IPS-18a (cell line): ENCODE measurements around the gene RPL27A.
A peak's percentile ranks its signal among the peaks of the same experiment; 100 is the strongest.

Source experiments
- H3K27ac ChIP-seq: one replicate; pipeline ENCODE4 v1.5.1; 2013; ENCODE audit warnings: low read length
- H3K27me3 ChIP-seq: one replicate; pipeline ENCODE4 v1.6.1; 2013; ENCODE audit warnings: mild to moderate bottlenecking, low read length; ENCODE audit not compliant: control insufficient read depth, insufficient read depth
- H3K36me3 ChIP-seq: one replicate; pipeline ENCODE4 v1.6.1; 2013; ENCODE audit warnings: low read depth, low read length; ENCODE audit not compliant: control insufficient read depth
- H3K4me1 ChIP-seq: one replicate; pipeline ENCODE4 v1.6.1; 2013; ENCODE audit warnings: low read depth, low read length; ENCODE audit not compliant: control insufficient read depth
- H3K4me3 ChIP-seq: one replicate; pipeline ENCODE4 v1.5.1; 2013; ENCODE audit warnings: low read length
- H3K9ac ChIP-seq: one replicate; pipeline ENCODE4 v1.6.1; 2013; ENCODE audit warnings: mild to moderate bottlenecking, low read length, moderate library complexity
- H3K9me3 ChIP-seq: one replicate; pipeline ENCODE4 v1.6.1; 2013; ENCODE audit warnings: low read depth, low read length; ENCODE audit not compliant: control insufficient read depth

Gene RPL27A

GRCh38 chr11:8682303-8683114 lies at the start of gene RPL27A, which contains the start of gene TRIM66:
Gene RPL27A, plus strand, starts transcription at chr11:8682792. Its CDS starts 22 bp downstream, at chr11:8682814.
Gene TRIM66, minus strand, starts transcription at chr11:8682665. Its CDS starts 10,391 bp downstream, at chr11:8672274.
- Histone ChIP-seq H3K4me3 (peak within 1 kb of the TSS; percentile 75), H3K4me1 (peaks cover 16% of the 10 kb centered on the region), H3K27me3 (no peaks in the 10 kb centered on the region), H3K9me3 (no peaks in the 10 kb centered on the region), H3K9ac (peak within 1 kb of the TSS; percentile 98), H3K27ac (peak within 1 kb of the TSS; percentile 99), H3K36me3 (peaks cover 36% of the 10 kb centered on the region)

DNA sequence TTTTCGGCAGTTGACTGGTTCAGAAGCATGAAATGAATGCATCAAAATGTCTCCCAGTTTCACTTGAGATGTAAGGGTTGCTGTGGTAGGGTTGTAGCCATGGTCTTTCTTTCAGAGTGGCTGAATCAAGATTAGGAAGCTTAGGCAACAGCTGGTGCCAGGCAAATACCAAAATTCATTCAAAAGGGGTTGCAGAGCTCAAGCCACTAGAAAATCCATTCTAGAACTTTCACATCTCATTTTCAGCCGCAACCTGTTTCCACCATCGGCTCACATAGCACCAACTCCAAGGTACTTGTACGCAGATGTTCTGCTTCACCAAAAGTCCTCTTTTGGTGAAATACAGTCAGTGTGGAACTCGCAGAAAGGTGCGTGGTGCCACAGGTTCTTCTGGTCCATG lies 48.1 kb upstream of the RPL27A start:
- Histone ChIP-seq H3K9ac (no peak overlapping the region), H3K27ac (no peak overlapping the region), H3K36me3 (no peaks in the 10 kb centered on the region), H3K4me1 (no peaks in the 10 kb centered on the region), H3K9me3 (no peaks in the 10 kb centered on the region), H3K4me3 (no peak overlapping the region), H3K27me3 (no peaks in the 10 kb centered on the region)

GRCh38 chr11:8636127-8636526 lies 46.5 kb upstream of the RPL27A start:
- Histone ChIP-seq H3K36me3 (no peaks in the 10 kb centered on the region), H3K4me1 (peaks cover 10% of the 10 kb centered on the region)

GRCh38 chr11:8638300-8638699 lies 44.3 kb upstream of the RPL27A start:
- H3K9me3 ChIP-seq: no peaks in the 10 kb centered on the region
- H3K36me3 ChIP-seq: no peaks in the 10 kb centered on the region
- no peak overlapping the region for H3K27ac ChIP-seq
- no peaks in the 10 kb centered on the region for H3K27me3 ChIP-seq
- no peak overlapping the region for H3K4me3 ChIP-seq
- no peak overlapping the region for H3K9ac ChIP-seq
- H3K4me1 ChIP-seq: peaks cover 18% of the 10 kb centered on the region

More at GRCh38 chr11:8636127-8636526, 46.5 kb upstream of the RPL27A start:
- Histone ChIP-seq H3K27me3 (no peaks in the 10 kb centered on the region), H3K9ac (no peak overlapping the region), H3K27ac (no peak overlapping the region), H3K4me3 (no peak overlapping the region), H3K9me3 (no peaks in the 10 kb centered on the region)

DNA sequence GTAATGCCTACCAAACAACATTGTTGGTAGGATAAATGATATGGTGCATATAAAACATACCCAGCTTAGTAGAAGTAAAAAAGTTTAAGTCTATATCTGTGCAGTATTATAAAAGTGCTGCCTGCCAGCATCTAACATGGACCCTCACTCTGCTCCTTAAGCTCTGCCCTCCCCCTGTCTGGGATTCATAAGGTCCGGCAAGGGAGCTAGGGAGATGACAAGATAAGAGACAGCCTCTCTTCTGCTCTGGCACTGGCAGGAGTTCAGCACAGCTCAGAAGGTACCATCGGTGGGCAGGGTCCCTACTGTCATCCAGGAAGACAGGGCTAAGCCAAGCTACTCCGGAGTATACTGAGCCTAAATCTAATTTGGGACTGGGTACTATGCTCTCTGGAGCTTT lies 42.9 kb upstream of the RPL27A start:
- Histone ChIP-seq H3K27ac (no peak overlapping the region), H3K36me3 (no peaks in the 10 kb centered on the region), H3K9ac (no peak overlapping the region), H3K4me3 (no peak overlapping the region), H3K27me3 (no peaks in the 10 kb centered on the region), H3K9me3 (no peaks in the 10 kb centered on the region), H3K4me1 (peaks cover 18% of the 10 kb centered on the region)

- H3K27me3 ChIP-seq: no peaks in the 10 kb centered on the region
- H3K9ac ChIP-seq: no peak overlapping the region
- H3K36me3 ChIP-seq: no peaks in the 10 kb centered on the region
- no peak overlapping the region for H3K4me3 ChIP-seq
- peaks cover 18% of the 10 kb centered on the region for H3K4me1 ChIP-seq
- H3K9me3 ChIP-seq: no peaks in the 10 kb centered on the region
- H3K27ac ChIP-seq: no peak overlapping the region
Measured at GRCh38 chr11:8640267-8640906, 42.2 kb upstream of the RPL27A start.

DNA sequence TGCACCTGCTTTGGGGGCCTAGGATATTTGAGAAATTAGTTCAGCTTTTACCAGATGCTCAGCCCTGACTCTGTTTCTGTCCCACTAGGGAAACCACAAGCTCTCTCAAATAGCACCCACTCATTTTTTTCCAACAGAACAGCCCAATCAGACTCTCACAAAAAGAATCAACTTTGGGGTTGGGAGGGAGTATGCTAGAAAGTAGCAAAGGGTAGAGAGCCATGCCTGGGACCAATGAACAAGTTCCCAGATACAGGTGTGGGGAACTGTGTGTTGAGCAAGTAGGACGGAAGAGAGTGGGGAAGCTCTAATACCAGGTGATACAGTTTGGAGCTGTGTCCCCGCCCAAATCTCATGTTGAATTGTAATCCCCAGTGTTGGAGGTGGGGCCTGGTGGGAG lies 41.3 kb upstream of the RPL27A start:
- peaks cover 6% of the 10 kb centered on the region for H3K36me3 ChIP-seq
- H3K4me1 ChIP-seq: peaks cover 18% of the 10 kb centered on the region
- no peaks in the 10 kb centered on the region for H3K9me3 ChIP-seq
- no peak overlapping the region for H3K9ac ChIP-seq
- H3K4me3 ChIP-seq: no peak overlapping the region
- H3K27ac ChIP-seq: no peak overlapping the region
- no peaks in the 10 kb centered on the region for H3K27me3 ChIP-seq

GRCh38 chr11:8642196-8642841 lies 40.3 kb upstream of the RPL27A start:
- Histone ChIP-seq H3K4me1 (peaks cover 18% of the 10 kb centered on the region), H3K27ac (no peak overlapping the region), H3K36me3 (peaks cover 6% of the 10 kb centered on the region), H3K4me3 (no peak overlapping the region), H3K9me3 (no peaks in the 10 kb centered on the region), H3K9ac (no peak overlapping the region), H3K27me3 (no peaks in the 10 kb centered on the region)

- Histone ChIP-seq H3K9ac (no peak overlapping the region), H3K9me3 (no peaks in the 10 kb centered on the region), H3K27me3 (no peaks in the 10 kb centered on the region), H3K4me3 (no peak overlapping the region), H3K4me1 (peaks cover 3% of the 10 kb centered on the region), H3K36me3 (peaks cover 6% of the 10 kb centered on the region), H3K27ac (no peak overlapping the region)
Measured at GRCh38 chr11:8646873-8647272, 35.7 kb upstream of the RPL27A start.

DNA sequence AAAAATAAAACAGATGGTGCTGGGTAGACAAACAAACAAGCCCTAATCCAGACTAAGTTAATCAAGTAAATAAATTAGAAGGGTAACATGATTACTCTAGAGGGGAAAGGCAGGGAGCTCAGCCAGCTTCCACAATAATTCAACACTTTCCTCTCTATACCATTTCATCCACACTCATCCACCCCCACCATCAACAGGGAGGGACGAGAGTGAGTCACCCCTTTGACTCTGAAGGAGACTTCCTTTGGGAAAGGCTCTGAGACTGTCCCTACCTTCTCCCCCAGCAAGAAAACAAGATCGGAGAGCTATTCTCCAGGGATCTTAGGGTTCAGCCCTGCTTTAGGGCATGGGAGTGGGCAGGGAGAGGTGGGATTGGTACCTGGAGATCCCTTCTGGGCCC lies 33.2 kb upstream of the RPL27A start:
- Histone ChIP-seq H3K27ac (no peak overlapping the region), H3K36me3 (peaks cover 6% of the 10 kb centered on the region), H3K4me1 (no peaks in the 10 kb centered on the region), H3K4me3 (no peak overlapping the region), H3K9ac (no peak overlapping the region), H3K27me3 (no peaks in the 10 kb centered on the region), H3K9me3 (no peaks in the 10 kb centered on the region)

DNA sequence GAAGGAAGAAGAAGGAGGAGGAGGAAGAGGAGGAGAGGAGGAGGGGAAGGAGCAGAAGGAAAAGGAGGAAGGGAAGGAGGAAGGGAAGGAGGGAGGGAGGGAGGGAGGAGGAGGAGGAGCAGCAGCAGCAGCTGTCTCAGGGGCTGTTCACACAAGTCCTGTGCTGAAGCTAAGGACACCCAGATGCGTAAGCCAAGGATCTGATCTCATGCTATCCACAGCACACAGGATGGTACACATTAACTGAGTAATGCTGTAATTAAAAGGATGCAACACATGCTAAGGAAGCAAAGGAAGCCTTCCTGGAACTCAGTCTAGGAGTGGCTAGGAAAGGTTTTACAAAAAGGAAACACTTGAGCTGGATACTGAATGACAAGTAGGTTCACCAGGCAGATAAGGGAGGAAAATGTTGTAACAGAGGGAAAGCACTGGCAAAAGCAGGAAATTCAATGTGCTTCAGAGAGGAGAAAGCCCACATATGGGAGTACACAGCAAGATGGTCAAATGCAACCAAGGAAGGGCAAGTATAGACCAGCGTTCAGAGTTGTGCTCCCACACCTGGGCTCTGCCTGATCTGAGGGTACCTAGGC lies 32.1 kb upstream of the RPL27A start:
- H3K27me3 ChIP-seq: no peaks in the 10 kb centered on the region
- H3K36me3 ChIP-seq: peaks cover 6% of the 10 kb centered on the region
- H3K4me1 ChIP-seq: no peaks in the 10 kb centered on the region
- H3K4me3 ChIP-seq: no peak overlapping the region
- no peaks in the 10 kb centered on the region for H3K9me3 ChIP-seq
- H3K9ac ChIP-seq: no peak overlapping the region
- H3K27ac ChIP-seq: no peak overlapping the region
